Adipose tissue (tissue), 3 donors: ENCODE measurements around the gene KRTAP19-3. TPM values are rescaled to one million over a fixed set of nuclear protein-coding genes. Genes with fewer than 3 reads are reported as not detected.
"Not testable (repeated sequence)": the region's sequence is repeated elsewhere in the genome, so short reads cannot be mapped to it uniquely, and the experiment has no call there.

ENCODE experiments used
- H3K27ac ChIP-seq: one replicate; pipeline ENCODE4 v1.5.1; 2013; ENCODE audit warnings: low read depth, low read length
- WGBS, 3 donors: extraction: QIAGEN DNeasy Blood & Tissue Kit; methylation state at CpG; one replicate each; pipeline ENCODE4 v1.1.7; 2013; 5-methylcytosine and 5-hydroxymethylcytosine counted together
- polyA plus RNA-seq, 3 donors: library from polyadenylated mRNA; stranded (reverse); fragments of 200-250 nt; gene quantifications; one replicate each; pipeline ENCODE4 v1.2.3, GENCODE V29; 2013
- donor health status: healthy with polysubstance abuse.
- donor health status: Bipolar disorder and iron deficiency.
- donor health status: healthy.

The KRTAP19-3 gene
- polyA plus RNA-seq, result not detected

GRCh38 chr21:30491963-30492428 lies at the start of gene KRTAP19-3:
TSS of gene KRTAP19-3 (minus strand) at chr21:30492013. CDS start at chr21:30491957, 56 bp downstream.
- no peak within 1 kb of the TSS for H3K27ac ChIP-seq
- WGBS, 3 donors, result 64 to 79% (median 74%) methylated on average over 2 of the region's 2 CpGs

GRCh38 chr21:30518876-30519275 lies 27.1 kb upstream of the KRTAP19-3 start:
- WGBS, 3 donors, result 77 to 94% (median 86%) methylated on average over 1 of the region's 1 CpG
- H3K27ac ChIP-seq, result no peak overlapping the region

GRCh38 chr21:30515681-30516080 lies 23.9 kb upstream of the KRTAP19-3 start:
- WGBS, 3 donors, result 73 to 89% (median 88%) methylated on average over 1 of the region's 1 CpG
- no peak overlapping the region for H3K27ac ChIP-seq

GRCh38 chr21:30505621-30506205 lies 13.9 kb upstream of the KRTAP19-3 start:
- WGBS, 3 donors, result 22 to 29% (median 29%) methylated on average over 4 of the region's 4 CpGs
- not testable (repeated sequence) for H3K27ac ChIP-seq

- 71 to 85% (median 76%) methylated on average over 6 of the region's 6 CpGs for WGBS, 3 donors
- no peak within 1 kb of the TSS for H3K27ac ChIP-seq
These were observed 10.2 kb upstream of the KRTAP19-3 start, which contains the start of gene KRTAP19-5 for GRCh38 chr21:30502041-30502440. TSS of gene KRTAP19-5 (minus strand) at chr21:30502141. CDS start at chr21:30502090, 51 bp downstream.

GRCh38 chr21:30497065-30497464 lies 5.3 kb upstream of the KRTAP19-3 start, which contains the start of gene KRTAP19-4:
TSS of gene KRTAP19-4 (minus strand) at chr21:30497165. CDS start at chr21:30497110, 55 bp downstream.
- WGBS, 3 donors, result 56 to 76% (median 73%) methylated on average over 4 of the region's 4 CpGs
- H3K27ac ChIP-seq, result no peak within 1 kb of the TSS

GRCh38 chr21:30487336-30487735 lies 4.5 kb downstream of the KRTAP19-3 start, which contains the start of gene KRTAP19-2:
TSS of gene KRTAP19-2 (minus strand) at chr21:30487436. CDS start at chr21:30487348, 88 bp downstream.
- 78 to 82% (median 80%) methylated on average over 2 of the region's 2 CpGs for WGBS, 3 donors
- no peak within 1 kb of the TSS for H3K27ac ChIP-seq

GRCh38 chr21:30486180-30486579 lies 5.6 kb downstream of the KRTAP19-3 start:
- 64 to 70% (median 70%) methylated on average over 2 of the region's 2 CpGs for WGBS, 3 donors
- no peak overlapping the region for H3K27ac ChIP-seq

GRCh38 chr21:30482130-30482529 lies 9.7 kb downstream of the KRTAP19-3 start:
- no peak overlapping the region for H3K27ac ChIP-seq
- WGBS, 3 donors, result 60 to 80% (median 80%) methylated on average over 2 of the region's 2 CpGs

GRCh38 chr21:30480145-30480544 lies 11.7 kb downstream of the KRTAP19-3 start, which contains the start of gene KRTAP19-1:
TSS of gene KRTAP19-1 (minus strand) at chr21:30480367. CDS start at chr21:30480317, 50 bp downstream.
- no peak within 1 kb of the TSS for H3K27ac ChIP-seq
- 71 to 90% (median 90%) methylated on average over 7 of the region's 7 CpGs for WGBS, 3 donors

GRCh38 chr21:30479259-30479658 lies 12.6 kb downstream of the KRTAP19-3 start:
- H3K27ac ChIP-seq, result no peak overlapping the region
- WGBS, 3 donors, result 55 to 60% (median 57%) methylated on average over 4 of the region's 4 CpGs

GRCh38 chr21:30478004-30478403 lies 13.8 kb downstream of the KRTAP19-3 start:
- WGBS, 3 donors, result 17 to 48% (median 44%) methylated on average over 3 of the region's 3 CpGs
- no peak overlapping the region for H3K27ac ChIP-seq

GRCh38 chr21:30468900-30469714 lies 22.7 kb downstream of the KRTAP19-3 start:
- WGBS, 3 donors, result 47 to 52% (median 48%) methylated on average over 6 of the region's 6 CpGs
- no peak overlapping the region for H3K27ac ChIP-seq

- H3K27ac ChIP-seq, result no peak overlapping the region
- 47 to 75% (median 58%) methylated on average over 3 of the region's 3 CpGs for WGBS, 3 donors
These were observed 28.1 kb downstream of the KRTAP19-3 start for GRCh38 chr21:30463713-30464112.

GRCh38 chr21:30448514-30448913 lies 43.3 kb downstream of the KRTAP19-3 start:
- WGBS, 3 donors, result 83 to 93% (median 90%) methylated on average over 3 of the region's 3 CpGs
- no peak overlapping the region for H3K27ac ChIP-seq

- no peak overlapping the region for H3K27ac ChIP-seq
- 18 to 41% (median 36%) methylated on average over 4 of the region's 4 CpGs for WGBS, 3 donors
These were observed 44.8 kb downstream of the KRTAP19-3 start for GRCh38 chr21:30447056-30447455.

- no peak overlapping the region for H3K27ac ChIP-seq
- 33 to 62% (median 56%) methylated on average over 1 of the region's 1 CpG for WGBS, 3 donors
These were observed 47.6 kb downstream of the KRTAP19-3 start for GRCh38 chr21:30444204-30444603.

GRCh38 chr21:30443226-30443625 lies 48.6 kb downstream of the KRTAP19-3 start:
- H3K27ac ChIP-seq, result no peak overlapping the region
